B cell (primary cell): Measurements from ENCODE around the gene PEPD. TPM values are rescaled to one million over a fixed set of nuclear protein-coding genes. Genes with fewer than 3 reads are reported as not detected.

Source experiments
- ATAC-seq: fragments of 200-7000 bp; cut with Tn5 transposase; one replicate; pipeline ENCODE4 v1.10.0; 2021; ENCODE audit warnings: low read depth, mild to moderate bottlenecking, moderate number of reproducible peaks, moderate library complexity
- CTCF ChIA-PET: fragments of 350-600 bp; sonication (Branson Sonifier 250); formaldehyde crosslinking; loops from one replicate; lab custom pipeline; 2021; ENCODE audit warnings: antibody characterized with exemption, inconsistent platforms; lab: Charles Lee
- POLR2A ChIA-PET: fragments of 350-600 bp; sonication (Branson Sonifier 250); formaldehyde crosslinking; loops from one replicate; lab custom pipeline; 2021; ENCODE audit warnings: antibody characterized with exemption; lab: Charles Lee
- DNase-seq: peaks from one replicate; pipeline ENCODE4 v3.0.0; 2013
- H2AFZ ChIP-seq: 2 replicates; pipeline ENCODE4 v1.6.1; 2012; ENCODE audit warnings: mild to moderate bottlenecking, low read depth, low read length; ENCODE audit not compliant: insufficient read depth, poor library complexity, severe bottlenecking
- H3K27ac ChIP-seq, 2 donors: 1 replicate in 1 of 2; 2 replicates in 1 of 2; pipeline ENCODE4 v1.5.1; 2012 to 2013; ENCODE audit warnings: low read length in 2 of 2, mild to moderate bottlenecking in 2 of 2, moderate library complexity in 1 of 2
- H3K27me3 ChIP-seq, 4 experiments: fragments of 200-600 bp in 1 of 4; sonication (generic) in 1 of 4; replicated peaks in 1 of 4; 1 replicate in 2 of 4; 2 replicates in 2 of 4; pipeline versions ENCODE4 v1.6.1 to v1.7.0; 2013 to 2016; ENCODE audit warnings: low read length in 3 of 4, mild to moderate bottlenecking in 2 of 4, mixed read lengths in 1 of 4, moderate library complexity in 1 of 4; ENCODE audit not compliant: insufficient read depth in 4 of 4, control insufficient read depth in 3 of 4; ENCODE audit errors: control extremely low read depth in 1 of 4
- H3K36me3 ChIP-seq, 2 experiments: replicated peaks in 1 of 2; 1 replicate in 1 of 2; 2 replicates in 1 of 2; pipeline versions ENCODE4 v1.6.1 to v1.7.1; 2013; ENCODE audit warnings: low read length in 1 of 2; ENCODE audit not compliant: insufficient read depth in 2 of 2, control insufficient read depth in 1 of 2; ENCODE audit errors: control extremely low read depth in 1 of 2, extremely low read depth in 1 of 2
- H3K4me1 ChIP-seq, 2 donors: fragments of 200-600 bp in 1 of 2; sonication (generic) in 1 of 2; 1 replicate in 1 of 2; 2 replicates in 1 of 2; pipeline versions ENCODE4 v1.5.1 to v1.6.1; 2013 to 2017; ENCODE audit warnings: low read length in 2 of 2; ENCODE audit not compliant: control insufficient read depth in 2 of 2, insufficient read depth in 2 of 2
- H3K4me2 ChIP-seq: replicated peaks from 2 replicates; pipeline ENCODE3; 2012; ENCODE audit warnings: mild to moderate bottlenecking, low read depth, low read length; ENCODE audit not compliant: poor library complexity, severe bottlenecking
- H3K4me3 ChIP-seq, 5 experiments: fragments of 200-600 bp in 1 of 5; sonication (generic) in 1 of 5; 1 replicate in 3 of 5; 2 replicates in 2 of 5; pipeline versions ENCODE4 v1.5.1 to v1.7.0; 2011 to 2016; ENCODE audit warnings: low read length in 4 of 5, mild to moderate bottlenecking in 4 of 5, low read depth in 2 of 5, control low read depth in 1 of 5, moderate library complexity in 1 of 5; ENCODE audit not compliant: insufficient read depth in 1 of 5; ENCODE audit errors: control extremely low read depth in 1 of 5, extremely low read depth in 1 of 5
- H3K79me2 ChIP-seq: fragments of 200-600 bp; sonication (generic); one replicate; pipeline ENCODE4 v1.6.0; 2016; ENCODE audit warnings: low read length; ENCODE audit not compliant: control insufficient read depth, insufficient read depth
- H3K9ac ChIP-seq: fragments of 200-600 bp; sonication (generic); 2 replicates; pipeline ENCODE4 v1.6.1; 2017; ENCODE audit warnings: mild to moderate bottlenecking, low read length, moderate library complexity
- H3K9me3 ChIP-seq, 3 donors: one replicate each; pipeline versions ENCODE4 v1.6.1 to v1.7.1; 2013; ENCODE audit warnings: low read length in 2 of 3; ENCODE audit not compliant: control insufficient read depth in 2 of 3, insufficient read depth in 1 of 3; ENCODE audit errors: control extremely low read depth in 1 of 3
- H4K20me1 ChIP-seq: 2 replicates; pipeline ENCODE4 v1.6.0; 2012; ENCODE audit warnings: mild to moderate bottlenecking, low read length; ENCODE audit not compliant: insufficient read depth, control insufficient read depth, poor library complexity, severe bottlenecking
- H3K27ac Mint-ChIP-seq: one replicate; pipeline ENCODE4 v1.8.0; 2021; ENCODE audit warnings: mixed read lengths
- H3K27me3 Mint-ChIP-seq: one replicate; pipeline ENCODE4 v1.8.0; 2021; ENCODE audit warnings: mixed read lengths
- H3K4me1 Mint-ChIP-seq: one replicate; pipeline ENCODE4 v1.8.0; 2021; ENCODE audit warnings: mixed read lengths
- H3K4me3 Mint-ChIP-seq: one replicate; pipeline ENCODE4 v1.8.0; 2021; ENCODE audit warnings: mixed read lengths
- H3K9me3 Mint-ChIP-seq: one replicate; pipeline ENCODE4 v1.8.0; 2022; ENCODE audit warnings: mixed read lengths; ENCODE audit not compliant: insufficient read depth
- CTCF ChIP-seq: fragments of 200-600 bp; IDR thresholded peaks from one replicate; pipeline ENCODE4 v1.8.0; 2022; ENCODE audit warnings: antibody characterized with exemption, mild to moderate bottlenecking
- EZH2 ChIP-seq: IDR thresholded peaks from 2 replicates; pipeline ENCODE4 v1.6.1; 2012; ENCODE audit warnings: borderline replicate concordance, low read depth, mild to moderate bottlenecking, moderate library complexity, low read length; ENCODE audit not compliant: insufficient read depth, poor library complexity, severe bottlenecking
- WGBS: methylation state at CpG from one replicate; pipeline ENCODE4 v1.1.5; 2013; ENCODE audit warnings: missing lambda C conversion rate; ENCODE audit not compliant: insufficient coverage; 5-methylcytosine and 5-hydroxymethylcytosine counted together
- intact Hi-C: fragments of 100-400 bp; cut with micrococcal nuclease; formaldehyde crosslinking; loops from one replicate; pipeline ENCODE4 v1.10.0; 2022
- polyA plus RNA-seq: library from polyadenylated mRNA; depleted of rRNA; stranded (reverse); fragments of >200 nt; gene quantifications from 2 replicates; pipeline ENCODE4 v1.2.3, GENCODE V29; 2012
- total RNA-seq, 2 donors: library from RNA; stranded (reverse); fragments of 120-200 nt in 1 of 2; gene quantifications; 1 replicate in 1 of 2; 2 replicates in 1 of 2; pipeline versions ENCODE4 v1.2.3 to v1.2.4, GENCODE V29; 2013 to 2022

The PEPD gene
- total and polyA plus RNA-seq, 2 donors (not counting 1 experiment from before 2014, with no cell fraction given): 36.4 to 42.7 TPM

- Mint-ChIP-seq H3K4me1 (no peaks in the 10 kb centered on the region), H3K27me3 (no peaks in the 10 kb centered on the region), H3K9me3 (no peaks in the 10 kb centered on the region), H3K27ac (no peak overlapping the region), H3K4me3 (no peak overlapping the region)
- CTCF ChIA-PET: no interaction called here
- 89% methylated on average over 7 of the region's 7 CpGs for WGBS
- Histone ChIP-seq H3K79me2 (no peaks in the 10 kb centered on the region), H2AFZ (no peak overlapping the region), H3K27me3 (no peaks in the 10 kb centered on the region), H3K27ac (no peak overlapping the region), H3K9ac (no peak overlapping the region), H3K4me3 (no peak overlapping the region), H3K4me2 (no peak overlapping the region), H3K9me3 (no peaks in the 10 kb centered on the region), H3K36me3 (no peaks in the 10 kb centered on the region), H4K20me1 (no peaks in the 10 kb centered on the region), H3K4me1 (no peaks in the 10 kb centered on the region)
- intact Hi-C loops: no loop called here
- DNase-seq (no peak), ATAC-seq (no peak)
- POLR2A ChIA-PET: no interaction called here
- TF ChIP-seq CTCF (no peak), EZH2 (no peak)
Observed at GRCh38 chr19:33470040-33470330, 51.6 kb downstream of the PEPD start.

DNA sequence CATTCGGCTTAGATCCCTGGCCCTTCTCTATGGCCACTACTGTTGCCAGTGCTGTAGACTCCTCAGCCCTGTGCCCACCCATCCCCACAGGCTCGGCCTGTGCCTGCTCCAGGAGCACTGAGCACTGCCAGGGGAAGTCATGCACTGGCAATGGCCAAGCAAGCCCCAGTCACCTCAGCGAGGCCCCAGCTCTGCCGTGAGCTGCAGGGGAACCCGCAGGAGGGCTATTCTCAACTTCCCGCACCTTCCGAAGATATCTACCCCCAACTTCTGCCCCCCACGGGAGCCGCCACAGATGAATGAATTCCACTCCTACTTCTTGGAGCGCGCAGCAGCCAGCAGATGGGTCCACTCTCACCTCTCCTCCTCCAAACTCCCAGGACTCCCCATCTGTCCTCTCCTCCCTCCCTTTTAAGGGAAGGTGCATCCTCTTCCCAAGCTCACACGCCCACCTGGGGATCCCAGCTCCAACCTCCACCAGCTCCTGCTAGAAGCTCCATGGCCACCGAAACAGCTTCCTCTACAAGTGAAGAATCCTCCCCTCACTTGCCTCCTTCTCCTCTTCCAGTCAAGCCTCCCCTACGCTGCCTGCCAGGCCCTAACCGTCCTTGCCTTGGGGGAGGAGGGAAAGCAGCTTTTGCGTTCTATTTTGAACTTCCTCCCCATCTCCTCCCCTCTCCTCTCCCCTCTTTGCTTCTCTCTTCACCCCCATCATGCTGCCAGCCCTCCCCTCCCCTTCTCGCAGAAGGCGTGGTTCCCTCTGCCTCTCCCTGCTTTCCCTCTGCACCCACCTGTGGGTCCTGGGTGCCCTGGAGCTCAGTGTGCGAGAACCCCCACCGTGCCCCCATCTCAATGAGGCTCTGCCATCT, 52.2 kb downstream of the PEPD start:
- ChIA-PET POLR2A (no interaction called here), CTCF (interaction anchor here (0.6 kb wide), 1 partner anchor 40 kb away, joined by 3 read pairs; no protein-coding TSS in a partner anchor)

More for the DNA sequence above, 52.2 kb downstream of the PEPD start:
- intact Hi-C loops: no loop called here
- Mint-ChIP-seq H3K27me3 (no peaks in the 10 kb centered on the region), H3K27ac (no peak overlapping the region), H3K4me3 (no peak overlapping the region), H3K9me3 (no peaks in the 10 kb centered on the region), H3K4me1 (no peaks in the 10 kb centered on the region)
- Histone ChIP-seq H2AFZ (no peak overlapping the region), H3K36me3 (no peaks in the 10 kb centered on the region), H3K4me3 (no peak overlapping the region), H3K9me3 (no peaks in the 10 kb centered on the region), H3K79me2 (no peaks in the 10 kb centered on the region), H3K9ac (no peak overlapping the region), H3K27ac (no peak overlapping the region), H3K27me3 (no peaks in the 10 kb centered on the region), H3K4me1 (no peaks in the 10 kb centered on the region), H4K20me1 (no peaks in the 10 kb centered on the region), H3K4me2 (no peak overlapping the region)
- TF ChIP-seq EZH2 (no peak), CTCF (no peak)
- no peak for DNase-seq
- ATAC-seq: no peak
- WGBS: 97% methylated on average over 17 of the region's 20 CpGs
